ENCODE measurements around the gene RBMX.

GRCh38 chrX:136909706-136910564, 29.4 kb upstream of the RBMX start:
- no peak for TF ChIP-seq CTCF (IDR thresholded peaks at IDR 0.05)
- TF ChIP-seq POLR2A (IDR thresholded peaks at IDR 0.05) = peak in 1 of 2 donors; percentile 77
- TF ChIP-seq EP300 (IDR thresholded peaks at IDR 0.05) = peak in 1 of 2 donors; percentile 82
